CD4-positive, CD25-positive, alpha-beta regulatory T cell (primary cell): ENCODE measurements around the gene COLEC11. TPM values are rescaled to one million over a fixed set of nuclear protein-coding genes. Genes with fewer than 3 reads are reported as not detected.
"Not testable (repeated sequence)": the region's sequence is repeated elsewhere in the genome, so short reads cannot be mapped to it uniquely, and the experiment has no call there.

ENCODE experiments used
- ATAC-seq, 2 donors: fragments of 150-1000 bp; cut with Tn5 transposase; one replicate each; pipeline ENCODE4 v1.10.0; 2021; ENCODE audit warnings: low read depth in 2 of 2, moderate number of reproducible peaks in 2 of 2, moderate library complexity in 1 of 2
- DNase-seq, 3 donors: peaks; one replicate each; pipeline versions ENCODE4 v3.0.0 to v3.0.0-alpha.2; 2012 to 2022; ENCODE audit warnings: mixed read lengths in 1 of 3
- H3K27ac ChIP-seq: one replicate; pipeline ENCODE4 v1.7.0; 2013; ENCODE audit warnings: mild to moderate bottlenecking, low read length; ENCODE audit not compliant: insufficient read depth, poor library complexity, severe bottlenecking
- H3K27me3 ChIP-seq: one replicate; pipeline ENCODE4 v1.7.0; 2013; ENCODE audit warnings: low read length; ENCODE audit not compliant: control insufficient read depth, insufficient read depth
- H3K36me3 ChIP-seq: one replicate; pipeline ENCODE4 v1.7.0; 2013; ENCODE audit warnings: mild to moderate bottlenecking, low read length, moderate library complexity; ENCODE audit not compliant: control insufficient read depth, insufficient read depth
- H3K4me1 ChIP-seq: 2 replicates; pipeline ENCODE4 v1.7.0; 2013; ENCODE audit warnings: mild to moderate bottlenecking, low read length; ENCODE audit not compliant: insufficient read depth, control insufficient read depth, poor library complexity, severe bottlenecking
- H3K4me3 ChIP-seq: one replicate; pipeline ENCODE4 v1.7.0; 2013; ENCODE audit warnings: low read depth, mild to moderate bottlenecking, low read length, moderate library complexity
- H3K9me3 ChIP-seq, 2 experiments: 1 replicate in 1 of 2; 2 replicates in 1 of 2; pipeline ENCODE4 v1.7.0; 2013; ENCODE audit warnings: low read length in 2 of 2, mild to moderate bottlenecking in 1 of 2, moderate library complexity in 1 of 2; ENCODE audit not compliant: control insufficient read depth in 2 of 2
- H3K27ac Mint-ChIP-seq, 3 donors: one replicate each; pipeline ENCODE4 v1.8.0; 2020 to 2022; ENCODE audit warnings: mild to moderate bottlenecking in 3 of 3, mixed read lengths in 3 of 3, moderate library complexity in 2 of 3
- H3K27me3 Mint-ChIP-seq: one replicate; pipeline ENCODE4 v1.8.0; 2022; ENCODE audit warnings: mild to moderate bottlenecking, mixed read lengths
- H3K36me3 Mint-ChIP-seq: one replicate; pipeline ENCODE4 v1.8.0; 2020; ENCODE audit warnings: mixed read lengths
- H3K4me1 Mint-ChIP-seq, 4 donors: one replicate each; pipeline ENCODE4 v1.8.0; 2020 to 2022; ENCODE audit warnings: mixed read lengths in 4 of 4, mild to moderate bottlenecking in 1 of 4
- H3K4me3 Mint-ChIP-seq, 4 donors: one replicate each; pipeline ENCODE4 v1.8.0; 2020 to 2022; ENCODE audit warnings: mild to moderate bottlenecking in 4 of 4, mixed read lengths in 4 of 4, moderate library complexity in 3 of 4
- H3K9me3 Mint-ChIP-seq, 7 donors: one replicate each; pipeline ENCODE4 v1.8.0; 2020 to 2022; ENCODE audit warnings: mixed read lengths in 7 of 7, mild to moderate bottlenecking in 3 of 7, moderate library complexity in 2 of 7
- polyA plus RNA-seq, 4 donors: library from polyadenylated mRNA; unstranded; fragments of 300-500 nt; fragmentation: Illumina TruSeq; gene quantifications; one replicate each; pipeline ENCODE4 v1.2.3, GENCODE V29; 2021
- total RNA-seq: library from RNA; stranded (reverse); gene quantifications from one replicate; pipeline ENCODE4 v1.2.3, GENCODE V29; 2022

Gene COLEC11
- total and polyA plus RNA-seq, 5 donors from 2014 or later: not detected

DNA sequence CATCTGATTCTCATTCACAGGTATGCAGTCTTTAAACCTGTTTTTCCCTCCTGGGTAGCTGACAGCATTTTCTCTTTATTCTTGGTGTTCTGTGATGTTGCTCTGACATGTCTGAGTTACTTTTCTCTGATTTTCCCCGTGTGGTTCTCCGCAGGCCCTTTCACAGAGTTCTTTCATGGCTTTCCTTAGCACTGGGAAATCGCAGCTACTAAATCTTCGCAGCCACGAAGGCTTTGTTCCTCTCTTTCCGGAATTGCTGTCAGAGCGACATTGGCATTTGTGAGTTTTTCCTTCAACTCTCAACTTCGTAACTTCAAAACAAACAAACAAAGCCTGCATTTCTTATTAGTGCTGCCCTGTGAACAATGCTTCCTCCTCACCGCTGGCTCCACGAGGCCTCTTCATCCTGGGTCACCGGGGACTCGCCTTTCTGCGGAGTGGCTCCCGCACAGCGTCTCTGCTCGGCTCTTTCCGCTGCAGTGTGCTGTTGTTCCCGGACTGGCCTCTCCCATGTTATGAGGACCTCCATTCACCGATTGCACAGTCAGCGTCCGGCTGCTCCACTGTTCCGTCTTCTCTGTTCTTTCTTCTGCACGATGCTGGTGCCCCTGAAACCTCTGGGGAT, 16.1 kb downstream of the COLEC11 start:
- H3K27me3 Mint-ChIP-seq: no peaks in the 10 kb centered on the region
- H3K36me3 Mint-ChIP-seq: no peaks in the 10 kb centered on the region

DNA sequence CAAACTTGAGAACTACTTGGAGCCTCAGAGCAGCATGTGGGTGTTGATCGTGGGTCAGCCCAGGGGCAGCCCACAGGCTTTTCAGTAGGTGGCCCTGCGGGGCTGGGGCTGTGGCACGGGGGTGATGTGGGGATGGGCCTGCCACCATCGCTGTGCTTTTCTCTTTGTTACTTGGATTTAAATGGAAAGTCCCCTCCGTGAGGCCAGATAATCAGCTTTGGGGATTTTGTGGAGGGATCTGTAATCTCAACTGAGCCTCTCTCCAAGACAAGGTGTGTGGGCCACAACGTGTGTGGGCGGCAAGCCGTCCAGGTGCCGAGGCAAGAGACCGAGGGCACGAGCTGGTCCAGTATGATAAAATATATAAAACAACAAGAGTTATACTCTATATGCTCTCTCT, 16.7 kb downstream of the COLEC11 start:
- H3K4me3 ChIP-seq: no peak overlapping the region

More for the DNA sequence above, 16.1 kb downstream of the COLEC11 start:
- H3K9me3 Mint-ChIP-seq: peaks cover 0 to 9% (median 0%) of the 10 kb centered on the region in 7 donors
- DNase-seq (no peak), ATAC-seq (no peak)
- no peaks in the 10 kb centered on the region for H3K4me1 ChIP-seq
- H3K9me3 ChIP-seq: no peaks in the 10 kb centered on the region
- H3K27ac Mint-ChIP-seq: peak overlapping the region in 1 of 3 donors; percentile 47
- no peaks in the 10 kb centered on the region for H3K27me3 ChIP-seq
- peaks cover 0 to 14% (median 5%) of the 10 kb centered on the region in 4 donors for H3K4me1 Mint-ChIP-seq
- H3K36me3 ChIP-seq: no peaks in the 10 kb centered on the region
- H3K4me3 Mint-ChIP-seq: no peak overlapping the region
- H3K27ac ChIP-seq: no peak overlapping the region
- no peak overlapping the region for H3K4me3 ChIP-seq

DNA sequence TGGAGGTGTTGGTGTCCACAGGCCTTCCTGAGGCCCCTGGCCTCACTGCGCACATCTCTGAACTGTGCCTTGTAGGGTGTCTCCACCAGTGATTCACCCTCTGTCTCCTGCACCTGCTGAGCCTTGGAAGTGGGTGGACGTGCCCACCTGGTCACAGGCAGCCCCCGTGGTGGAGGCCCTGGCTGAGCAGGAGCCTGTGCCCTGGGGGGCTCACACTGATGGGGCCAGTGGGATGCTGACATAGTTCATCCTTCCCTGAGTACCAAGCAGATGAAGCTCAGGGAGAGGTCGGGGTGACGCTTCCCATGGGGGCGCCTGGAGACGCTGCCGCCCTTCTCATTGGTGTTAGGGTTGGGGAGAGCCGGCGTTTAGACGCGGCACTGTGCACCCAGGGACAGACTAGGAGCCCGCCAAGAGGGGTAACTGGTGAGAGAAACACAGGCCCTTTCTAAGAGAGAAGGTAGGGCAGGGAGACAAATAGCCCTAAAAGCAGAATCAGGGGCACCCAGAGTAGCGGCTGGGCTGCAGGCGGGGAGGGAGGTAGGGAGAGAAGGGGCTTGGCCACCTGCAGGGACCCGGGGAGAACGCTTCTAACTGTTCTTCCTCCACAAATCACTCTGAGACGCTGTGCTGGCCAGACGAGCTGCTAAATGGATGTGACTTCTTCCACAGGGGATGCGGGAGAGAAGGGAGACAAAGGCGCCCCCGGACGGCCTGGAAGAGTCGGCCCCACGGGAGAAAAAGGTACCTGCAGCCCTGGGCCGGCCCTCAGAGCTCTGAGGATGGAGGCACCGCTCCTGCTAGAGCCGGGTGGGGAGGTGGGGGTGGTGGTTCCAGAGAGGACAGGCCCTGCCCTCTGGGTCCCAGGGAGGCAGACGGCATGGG, 18.0 kb downstream of the COLEC11 start:
- Mint-ChIP-seq H3K36me3 (no peaks in the 10 kb centered on the region), H3K27me3 (no peaks in the 10 kb centered on the region), H3K9me3 (peaks cover 0 to 22% (median 0%) of the 10 kb centered on the region in 7 donors), H3K27ac (no peak overlapping the region), H3K4me3 (no peak overlapping the region), H3K4me1 (peaks cover 0 to 14% (median 5%) of the 10 kb centered on the region in 4 donors)
- Histone ChIP-seq H3K4me1 (no peaks in the 10 kb centered on the region), H3K9me3 (no peaks in the 10 kb centered on the region), H3K4me3 (no peak overlapping the region), H3K27me3 (no peaks in the 10 kb centered on the region), H3K27ac (no peak overlapping the region), H3K36me3 (no peaks in the 10 kb centered on the region)
- DNase-seq (no peak), ATAC-seq (no peak)

More for the DNA sequence above, 16.7 kb downstream of the COLEC11 start:
- ATAC-seq: no peak
- Histone ChIP-seq H3K27me3 (no peaks in the 10 kb centered on the region), H3K4me1 (no peaks in the 10 kb centered on the region), H3K27ac (no peak overlapping the region), H3K9me3 (no peaks in the 10 kb centered on the region), H3K36me3 (no peaks in the 10 kb centered on the region)
- Mint-ChIP-seq H3K27ac (peak overlapping the region in 1 of 3 donors; percentile 47), H3K27me3 (no peaks in the 10 kb centered on the region), H3K36me3 (no peaks in the 10 kb centered on the region), H3K4me1 (peaks cover 0 to 14% (median 5%) of the 10 kb centered on the region in 4 donors), H3K9me3 (peaks cover 0 to 11% (median 0%) of the 10 kb centered on the region in 7 donors), H3K4me3 (no peak overlapping the region)
- DNase-seq: no peak

DNA sequence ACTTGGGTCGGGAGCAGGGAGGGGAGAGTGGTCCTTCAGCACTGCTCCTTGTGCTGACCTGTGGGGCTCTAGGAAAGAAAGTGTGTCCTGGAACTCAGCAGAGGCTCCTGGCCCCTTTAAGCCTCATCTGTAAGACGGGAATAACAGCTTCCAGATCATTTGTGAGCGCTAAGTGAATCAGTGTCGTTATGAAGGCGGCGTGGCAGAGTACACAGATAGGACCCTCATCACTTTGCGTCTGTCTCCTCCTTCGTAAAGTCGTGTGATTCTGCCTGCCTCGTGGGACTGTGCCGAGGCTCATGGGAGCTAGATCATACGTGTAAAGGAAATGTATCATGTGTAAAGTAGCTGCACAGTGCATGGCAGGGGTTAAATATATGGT, 18.6 kb downstream of the COLEC11 start:
- H3K4me3 Mint-ChIP-seq: no peak overlapping the region
- no peak for DNase-seq
- Histone ChIP-seq H3K9me3 (no peaks in the 10 kb centered on the region), H3K27ac (no peak overlapping the region), H3K36me3 (no peaks in the 10 kb centered on the region), H3K4me1 (no peaks in the 10 kb centered on the region), H3K27me3 (no peaks in the 10 kb centered on the region), H3K4me3 (no peak overlapping the region)
- ATAC-seq: no peak
- H3K36me3 Mint-ChIP-seq: no peaks in the 10 kb centered on the region
- H3K27ac Mint-ChIP-seq: no peak overlapping the region
- H3K4me1 Mint-ChIP-seq: peaks cover 0 to 11% (median 3%) of the 10 kb centered on the region in 4 donors
- H3K27me3 Mint-ChIP-seq: no peaks in the 10 kb centered on the region
- H3K9me3 Mint-ChIP-seq: peaks cover 0 to 22% (median 0%) of the 10 kb centered on the region in 7 donors

DNA sequence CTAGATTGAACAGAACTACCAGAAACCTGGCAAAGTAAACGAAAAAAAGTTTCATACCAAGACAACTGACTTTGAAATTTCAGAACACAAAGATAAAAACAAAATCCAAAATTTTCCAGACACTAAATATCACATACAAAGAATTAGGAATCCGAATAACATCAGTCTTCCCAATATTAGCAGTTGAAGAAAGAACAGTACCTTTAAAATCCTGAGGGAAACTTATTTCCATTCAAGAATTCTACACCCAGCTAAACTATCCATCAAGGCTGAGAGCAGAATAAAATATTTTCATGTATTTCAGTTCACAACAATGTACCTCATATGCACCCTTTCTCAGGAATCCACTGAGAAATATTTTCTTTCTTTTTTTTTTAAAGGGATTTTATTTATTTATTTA, 19.8 kb downstream of the COLEC11 start:
- H3K9me3 Mint-ChIP-seq: peaks cover 0 to 22% (median 0%) of the 10 kb centered on the region in 7 donors
- not testable (repeated sequence) for H3K27ac ChIP-seq, H3K27me3 ChIP-seq, H3K36me3 Mint-ChIP-seq, H3K4me1 ChIP-seq, H3K27ac Mint-ChIP-seq, ATAC-seq, H3K27me3 Mint-ChIP-seq, DNase-seq, H3K4me3 ChIP-seq, H3K9me3 ChIP-seq, H3K4me1 Mint-ChIP-seq, H3K36me3 ChIP-seq, H3K4me3 Mint-ChIP-seq

DNA sequence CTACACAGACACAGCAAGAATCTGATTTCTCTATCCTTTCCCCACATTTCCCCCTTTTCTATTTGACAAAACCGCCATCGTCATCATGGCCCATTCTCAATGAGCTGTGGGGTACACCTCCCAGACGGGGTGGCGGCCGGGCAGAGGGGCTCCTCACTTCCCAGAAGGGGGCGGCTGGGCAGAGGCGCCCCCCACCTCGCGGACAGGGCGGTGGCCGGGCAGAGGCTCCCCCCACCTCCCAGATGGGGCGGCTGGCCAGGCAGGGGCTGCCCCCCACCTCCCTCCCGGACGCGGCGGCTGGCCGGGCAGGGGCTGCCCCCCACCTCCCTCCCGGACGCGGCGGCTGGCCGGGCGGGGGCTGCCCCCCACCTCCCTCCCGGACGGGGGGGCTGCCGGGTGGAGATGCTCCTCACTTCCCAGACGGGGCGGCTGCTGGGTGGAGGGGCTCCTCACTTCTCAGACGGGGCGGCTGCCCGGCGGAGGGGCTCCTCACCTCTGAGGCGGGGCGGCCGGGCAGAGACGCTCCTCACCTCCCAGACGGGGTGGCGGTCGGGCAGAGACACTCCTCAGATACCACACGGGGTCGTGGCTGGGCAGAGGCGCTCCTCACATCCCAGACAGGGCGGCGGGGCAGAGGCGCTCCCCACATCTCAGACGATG, 20.8 kb downstream of the COLEC11 start:
- H3K36me3 ChIP-seq, H3K4me3 Mint-ChIP-seq, H3K27me3 ChIP-seq, H3K27me3 Mint-ChIP-seq, H3K27ac ChIP-seq, DNase-seq, H3K4me3 ChIP-seq, H3K27ac Mint-ChIP-seq, H3K36me3 Mint-ChIP-seq, ATAC-seq, H3K4me1 Mint-ChIP-seq, H3K4me1 ChIP-seq, H3K9me3 ChIP-seq: not testable (repeated sequence)
- peaks cover 0 to 22% (median 0%) of the 10 kb centered on the region in 7 donors for H3K9me3 Mint-ChIP-seq

DNA sequence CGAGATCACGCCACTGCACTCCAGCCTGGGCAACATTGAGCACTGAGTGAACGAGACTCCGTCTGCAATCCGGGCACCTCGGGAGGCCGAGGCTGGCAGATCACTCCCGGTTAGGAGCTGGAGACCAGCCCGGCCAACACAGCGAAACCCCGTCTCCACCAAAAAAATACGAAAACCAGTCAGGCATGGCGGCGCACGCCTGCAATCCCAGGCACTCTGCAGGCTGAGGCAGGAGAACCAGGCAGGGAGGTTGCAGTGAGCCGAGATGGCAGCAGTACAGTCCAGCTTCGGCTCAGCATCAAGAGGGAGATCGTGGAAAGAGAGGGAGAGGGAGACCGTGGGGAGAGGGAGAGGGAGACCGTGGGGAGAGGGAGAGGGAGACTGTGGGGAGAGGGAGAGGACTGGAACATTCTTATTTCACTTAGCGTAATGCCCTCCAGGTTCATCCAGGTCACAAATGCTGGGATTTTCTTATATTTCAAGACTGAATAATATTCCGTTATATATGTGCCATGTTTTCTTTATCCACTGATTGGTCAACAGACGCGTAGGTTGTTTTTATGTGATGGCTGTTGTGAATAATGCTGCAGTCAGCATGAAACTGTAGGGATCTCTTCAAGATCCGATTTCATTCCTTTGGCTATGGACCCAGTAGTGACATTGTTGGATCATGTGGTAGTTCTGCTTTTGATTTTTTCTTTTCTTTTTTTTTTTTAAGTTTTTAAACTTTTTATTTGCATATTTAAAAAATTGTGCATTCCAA, 21.7 kb downstream of the COLEC11 start:
- not testable (repeated sequence) for H3K27ac ChIP-seq, H3K4me3 Mint-ChIP-seq, H3K9me3 ChIP-seq, H3K4me1 Mint-ChIP-seq, DNase-seq, H3K27ac Mint-ChIP-seq, ATAC-seq, H3K4me1 ChIP-seq, H3K36me3 ChIP-seq, H3K36me3 Mint-ChIP-seq, H3K4me3 ChIP-seq, H3K27me3 Mint-ChIP-seq, H3K27me3 ChIP-seq
- peaks cover 0 to 22% (median 0%) of the 10 kb centered on the region in 7 donors for H3K9me3 Mint-ChIP-seq
